ENCODE measurements around the gene RBM14.

- TF ChIP-seq, protein P1, sequence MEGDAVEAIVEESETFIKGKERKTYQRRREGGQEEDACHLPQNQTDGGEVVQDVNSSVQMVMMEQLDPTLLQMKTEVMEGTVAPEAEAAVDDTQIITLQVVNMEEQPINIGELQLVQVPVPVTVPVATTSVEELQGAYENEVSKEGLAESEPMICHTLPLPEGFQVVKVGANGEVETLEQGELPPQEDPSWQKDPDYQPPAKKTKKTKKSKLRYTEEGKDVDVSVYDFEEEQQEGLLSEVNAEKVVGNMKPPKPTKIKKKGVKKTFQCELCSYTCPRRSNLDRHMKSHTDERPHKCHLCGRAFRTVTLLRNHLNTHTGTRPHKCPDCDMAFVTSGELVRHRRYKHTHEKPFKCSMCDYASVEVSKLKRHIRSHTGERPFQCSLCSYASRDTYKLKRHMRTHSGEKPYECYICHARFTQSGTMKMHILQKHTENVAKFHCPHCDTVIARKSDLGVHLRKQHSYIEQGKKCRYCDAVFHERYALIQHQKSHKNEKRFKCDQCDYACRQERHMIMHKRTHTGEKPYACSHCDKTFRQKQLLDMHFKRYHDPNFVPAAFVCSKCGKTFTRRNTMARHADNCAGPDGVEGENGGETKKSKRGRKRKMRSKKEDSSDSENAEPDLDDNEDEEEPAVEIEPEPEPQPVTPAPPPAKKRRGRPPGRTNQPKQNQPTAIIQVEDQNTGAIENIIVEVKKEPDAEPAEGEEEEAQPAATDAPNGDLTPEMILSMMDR (IDR thresholded peaks at IDR 0.05; ENCODE audit: low read depth, low read length, poor library complexity, severe bottlenecking), result no peak
- TF ChIP-seq EZH2phosphoT487 (IDR thresholded peaks at IDR 0.05; ENCODE audit: borderline replicate concordance, low read length), result no peak
Measured at GRCh38 chr11:66641834-66642233, 25.4 kb downstream of the RBM14 start.

All from DOHH2 (cell line).